Gastrocnemius medialis (tissue), 4 donors: ENCODE results near the gene SLC35B1.

ENCODE experiments used
- POLR2A ChIP-seq, 2 donors: fragments of 450-650 bp; IDR thresholded peaks; one replicate each; pipeline ENCODE4 v1.6.1; 2017; ENCODE audit warnings: antibody characterized with exemption in 2 of 2, mild to moderate bottlenecking in 2 of 2, moderate library complexity in 2 of 2
- TF ChIP-seq, protein P1 (sequence below), 5 experiments: fragments of 450-650 bp in 3 of 5; fragments of 200-600 bp in 2 of 5; sonication (generic) in 2 of 5; IDR thresholded peaks in 4 of 5; conservative IDR thresholded peaks in 1 of 5; 1 replicate in 4 of 5; 2 replicates in 1 of 5; pipeline ENCODE4 v1.5.1; 2016 to 2019; ENCODE audit warnings: antibody characterized with exemption in 5 of 5, mild to moderate bottlenecking in 3 of 5, moderate library complexity in 3 of 5

DNA sequence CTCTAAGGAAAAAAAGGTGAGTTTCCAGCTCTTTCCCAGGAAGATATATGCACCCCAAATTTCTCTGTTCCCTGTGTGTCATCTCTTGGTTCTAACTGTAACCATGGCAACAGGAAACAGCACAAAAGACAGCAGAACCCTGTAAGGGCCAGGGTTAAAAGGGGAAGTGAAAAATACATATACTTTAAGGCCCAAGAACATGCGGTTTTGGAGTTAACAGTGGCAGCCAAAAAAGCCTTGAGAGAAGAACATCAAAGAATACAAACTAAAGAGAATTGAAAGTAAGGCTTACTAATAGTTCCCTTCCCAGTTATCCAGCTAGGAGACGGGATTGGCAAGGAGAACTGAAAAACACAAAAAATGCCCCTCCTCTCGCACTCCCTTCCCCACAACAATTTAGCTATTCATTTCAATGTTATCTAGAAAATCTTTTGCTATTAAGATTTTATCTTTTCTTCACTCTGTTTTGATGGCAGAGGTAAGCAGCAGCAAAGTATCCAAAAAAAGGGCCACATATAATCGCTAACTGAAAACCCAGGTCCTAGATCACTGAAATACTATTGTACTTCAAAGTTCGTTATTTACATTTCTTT lies 31.4 kb downstream of the SLC35B1 start:
- TF ChIP-seq, protein P1, sequence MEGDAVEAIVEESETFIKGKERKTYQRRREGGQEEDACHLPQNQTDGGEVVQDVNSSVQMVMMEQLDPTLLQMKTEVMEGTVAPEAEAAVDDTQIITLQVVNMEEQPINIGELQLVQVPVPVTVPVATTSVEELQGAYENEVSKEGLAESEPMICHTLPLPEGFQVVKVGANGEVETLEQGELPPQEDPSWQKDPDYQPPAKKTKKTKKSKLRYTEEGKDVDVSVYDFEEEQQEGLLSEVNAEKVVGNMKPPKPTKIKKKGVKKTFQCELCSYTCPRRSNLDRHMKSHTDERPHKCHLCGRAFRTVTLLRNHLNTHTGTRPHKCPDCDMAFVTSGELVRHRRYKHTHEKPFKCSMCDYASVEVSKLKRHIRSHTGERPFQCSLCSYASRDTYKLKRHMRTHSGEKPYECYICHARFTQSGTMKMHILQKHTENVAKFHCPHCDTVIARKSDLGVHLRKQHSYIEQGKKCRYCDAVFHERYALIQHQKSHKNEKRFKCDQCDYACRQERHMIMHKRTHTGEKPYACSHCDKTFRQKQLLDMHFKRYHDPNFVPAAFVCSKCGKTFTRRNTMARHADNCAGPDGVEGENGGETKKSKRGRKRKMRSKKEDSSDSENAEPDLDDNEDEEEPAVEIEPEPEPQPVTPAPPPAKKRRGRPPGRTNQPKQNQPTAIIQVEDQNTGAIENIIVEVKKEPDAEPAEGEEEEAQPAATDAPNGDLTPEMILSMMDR (IDR thresholded peaks at IDR 0.05 in 4 of 5, conservative IDR thresholded peaks at IDR 0.05 in 1 of 5), result no peak
- no peak for TF ChIP-seq POLR2A (IDR thresholded peaks at IDR 0.05)
